KG1 (cell line): ENCODE measurements around the gene GDPD2.

Experiments used
- DNase-seq: peaks from one replicate; lab custom pipeline; 2025; lab: John Stamatoyannopoulos, UW

GDPD2 gene

GRCh38 chrX:70437921-70438665 lies 15.0 kb downstream of the GDPD2 start:
- no peak for DNase-seq

- DNase-seq: no peak
These were observed 15.9 kb downstream of the GDPD2 start for GRCh38 chrX:70439016-70439415.

GRCh38 chrX:70442224-70442623 lies 19.1 kb downstream of the GDPD2 start:
- DNase-seq: no peak

GRCh38 chrX:70444326-70444945 lies 21.3 kb downstream of the GDPD2 start, which contains the start of gene DLG3:
DLG3 (plus strand) TSS chrX:70444835; CDS start chrX:70445202, 367 bp downstream.
- DNase-seq: no peak

- no peak for DNase-seq
These were observed 22.0 kb downstream of the GDPD2 start for GRCh38 chrX:70444946-70445656.

GRCh38 chrX:70445951-70446350 lies 22.8 kb downstream of the GDPD2 start:
- DNase-seq: no peak

- no peak for DNase-seq
These were observed 23.6 kb downstream of the GDPD2 start for GRCh38 chrX:70446380-70447350.

GRCh38 chrX:70449457-70449966 lies 26.4 kb downstream of the GDPD2 start:
- no peak for DNase-seq

GRCh38 chrX:70452143-70452733 lies 29.1 kb downstream of the GDPD2 start:
- no peak for DNase-seq

- DNase-seq: no peak
These were observed 30.0 kb downstream of the GDPD2 start for GRCh38 chrX:70453024-70453618.

- DNase-seq: no peak
These were observed 31.6 kb downstream of the GDPD2 start for GRCh38 chrX:70454441-70455365.

GRCh38 chrX:70455366-70456202 lies 32.5 kb downstream of the GDPD2 start:
- no peak for DNase-seq

- no peak for DNase-seq
These were observed 33.1 kb downstream of the GDPD2 start for GRCh38 chrX:70456256-70456655.

- no peak for DNase-seq
These were observed 37.9 kb downstream of the GDPD2 start for GRCh38 chrX:70461026-70461425.

GRCh38 chrX:70464051-70464450 lies 40.9 kb downstream of the GDPD2 start:
- DNase-seq: no peak

- DNase-seq: no peak
These were observed 43.9 kb downstream of the GDPD2 start for GRCh38 chrX:70466968-70467367.

GRCh38 chrX:70468709-70469108 lies 45.6 kb downstream of the GDPD2 start:
- no peak for DNase-seq

GRCh38 chrX:70470850-70471289 lies 47.8 kb downstream of the GDPD2 start:
- no peak for DNase-seq
